NCI-H69 (cell line): ENCODE results near the gene TRAF3IP1.
"Not testable (repeated sequence)": the region's sequence is repeated elsewhere in the genome, so short reads cannot be mapped to it uniquely, and the experiment has no call there.

Source experiments
- DNase-seq: peaks from one replicate; lab custom pipeline; 2025; lab: John Stamatoyannopoulos, UW

TRAF3IP1 gene

DNA sequence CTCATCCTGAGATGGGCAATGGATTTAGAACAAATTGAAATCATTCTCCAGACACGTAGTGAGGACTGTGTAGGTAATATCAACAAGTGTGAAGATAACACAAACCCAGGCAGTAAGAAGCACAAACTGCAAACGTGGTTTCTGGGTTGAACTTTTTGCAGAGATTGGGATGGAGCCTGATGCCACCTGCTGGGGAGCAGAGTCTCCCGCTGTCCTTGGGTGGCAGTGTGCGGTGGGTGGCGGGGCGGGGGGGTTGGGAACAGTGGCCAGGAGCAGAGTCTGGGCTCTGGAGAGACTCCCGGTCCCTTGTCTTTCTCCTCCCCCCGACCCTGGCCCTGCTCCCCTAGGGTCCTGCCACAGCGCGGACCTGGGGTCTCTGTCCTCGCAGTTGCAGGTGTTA is 19.5 kb downstream of the TRAF3IP1 start:
- DNase-seq, result no peak

DNA sequence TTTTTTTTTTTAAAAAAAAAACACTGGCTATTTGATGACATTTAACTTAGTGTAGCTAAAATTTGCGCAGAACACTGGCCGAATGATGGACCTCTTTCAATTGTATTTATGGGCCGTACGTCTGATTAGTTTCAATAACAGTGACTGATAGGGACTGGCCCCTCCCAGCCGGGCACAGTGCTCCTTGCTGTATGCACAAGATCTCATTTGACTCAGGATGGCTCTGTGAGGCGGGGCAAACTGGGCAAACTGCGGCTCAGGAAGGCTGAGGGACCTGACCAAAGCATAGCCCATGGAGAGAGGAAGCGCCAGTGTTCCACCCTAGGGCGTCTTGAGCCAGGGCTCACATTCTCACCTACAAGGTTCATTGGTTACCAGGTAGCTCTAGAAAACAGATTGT is 21.2 kb downstream of the TRAF3IP1 start:
- DNase-seq, result no peak

DNA sequence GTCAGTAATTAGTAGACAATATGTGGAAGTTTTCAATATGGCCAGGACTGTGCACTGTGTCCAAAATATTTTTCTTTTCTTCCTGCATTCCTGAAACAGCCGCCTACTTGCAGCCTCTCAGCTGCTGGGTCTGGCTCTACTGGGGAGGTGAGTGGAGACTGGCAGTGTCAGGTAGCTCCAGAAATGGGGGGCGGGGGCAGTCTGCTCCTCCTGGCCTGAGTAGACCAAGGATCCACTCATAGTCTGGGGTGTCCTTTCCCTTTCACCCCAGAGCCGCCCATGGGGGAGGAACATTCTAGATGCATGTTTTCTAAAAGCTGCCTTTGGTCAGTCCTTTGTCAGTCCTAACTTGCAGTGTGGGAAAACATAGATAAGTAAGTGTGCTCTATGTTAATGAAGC is 23.7 kb downstream of the TRAF3IP1 start:
- DNase-seq, result no peak

DNA sequence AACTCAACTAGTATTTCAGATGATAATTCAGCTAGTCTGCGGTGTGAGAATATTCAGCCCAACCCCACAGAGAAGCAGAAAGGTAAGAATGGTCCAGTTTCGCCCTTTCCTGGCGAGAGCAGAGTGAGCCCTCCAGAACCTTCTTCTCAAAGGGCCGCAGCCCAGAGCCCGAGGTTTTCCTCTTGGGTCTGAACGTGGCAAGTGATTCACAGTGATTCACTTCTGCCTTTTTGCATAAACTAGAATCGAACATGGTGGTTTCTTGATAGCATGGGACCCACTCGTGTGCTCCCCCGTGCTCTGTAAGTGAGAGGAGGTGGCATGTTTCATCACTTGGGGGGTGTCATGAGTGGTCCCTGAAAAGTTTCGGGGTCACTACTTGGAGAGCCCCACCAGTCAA is 24.2 kb downstream of the TRAF3IP1 start:
- DNase-seq, result no peak

DNA sequence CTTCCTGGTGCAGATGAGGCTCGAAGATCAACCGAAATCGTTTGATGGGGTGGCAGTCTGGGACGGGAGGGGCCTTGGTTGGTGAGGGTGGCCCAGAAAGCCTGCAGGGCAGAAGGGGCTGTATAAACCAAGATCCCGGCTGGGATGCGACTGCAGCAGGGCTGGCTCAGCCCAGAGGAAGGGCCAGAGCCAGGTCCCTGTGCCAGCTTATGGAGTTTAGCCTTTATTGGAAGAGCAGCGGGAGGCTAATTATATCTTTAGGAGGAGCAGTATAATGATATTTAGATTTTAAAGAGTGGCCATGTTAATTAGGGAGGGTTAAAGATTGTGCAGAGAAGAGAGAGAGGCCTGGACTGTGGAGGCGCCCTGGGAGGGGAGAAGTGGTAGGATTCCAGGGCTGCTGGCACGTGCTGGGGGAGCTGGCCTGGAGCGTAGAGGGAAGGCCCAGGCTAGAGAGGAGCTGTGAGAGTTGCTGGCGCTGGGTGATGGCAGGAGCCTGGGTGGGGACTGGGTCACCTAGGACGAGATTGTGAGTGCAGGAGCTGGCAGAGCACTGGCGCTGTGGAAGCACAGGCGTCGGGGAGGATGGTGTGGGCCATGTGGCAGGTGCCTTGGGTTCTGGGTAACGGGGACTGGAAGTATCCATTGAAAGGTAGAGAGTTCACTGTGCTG is 25.1 kb downstream of the TRAF3IP1 start:
- DNase-seq, result peak; percentile 93

DNA sequence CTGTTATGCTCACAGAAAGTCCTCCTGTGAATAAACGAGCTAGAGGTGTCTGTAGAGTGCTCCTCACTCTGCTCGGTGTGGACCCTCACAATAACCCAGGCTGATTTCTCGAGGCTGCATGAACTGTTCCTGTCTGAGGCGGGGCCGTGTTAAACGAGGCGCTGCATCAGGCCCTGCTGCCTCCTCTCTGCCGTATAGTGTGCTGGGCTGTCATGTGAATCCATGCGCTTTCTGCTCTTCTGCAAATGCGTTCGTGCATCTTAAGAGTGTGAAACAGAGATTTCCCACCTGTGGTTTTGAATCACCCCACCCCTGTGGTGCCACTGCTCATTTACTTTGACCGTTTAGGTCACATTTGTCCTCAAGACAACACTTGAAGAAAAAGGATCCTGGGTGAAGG is 26.2 kb downstream of the TRAF3IP1 start:
- DNase-seq, result no peak

DNA sequence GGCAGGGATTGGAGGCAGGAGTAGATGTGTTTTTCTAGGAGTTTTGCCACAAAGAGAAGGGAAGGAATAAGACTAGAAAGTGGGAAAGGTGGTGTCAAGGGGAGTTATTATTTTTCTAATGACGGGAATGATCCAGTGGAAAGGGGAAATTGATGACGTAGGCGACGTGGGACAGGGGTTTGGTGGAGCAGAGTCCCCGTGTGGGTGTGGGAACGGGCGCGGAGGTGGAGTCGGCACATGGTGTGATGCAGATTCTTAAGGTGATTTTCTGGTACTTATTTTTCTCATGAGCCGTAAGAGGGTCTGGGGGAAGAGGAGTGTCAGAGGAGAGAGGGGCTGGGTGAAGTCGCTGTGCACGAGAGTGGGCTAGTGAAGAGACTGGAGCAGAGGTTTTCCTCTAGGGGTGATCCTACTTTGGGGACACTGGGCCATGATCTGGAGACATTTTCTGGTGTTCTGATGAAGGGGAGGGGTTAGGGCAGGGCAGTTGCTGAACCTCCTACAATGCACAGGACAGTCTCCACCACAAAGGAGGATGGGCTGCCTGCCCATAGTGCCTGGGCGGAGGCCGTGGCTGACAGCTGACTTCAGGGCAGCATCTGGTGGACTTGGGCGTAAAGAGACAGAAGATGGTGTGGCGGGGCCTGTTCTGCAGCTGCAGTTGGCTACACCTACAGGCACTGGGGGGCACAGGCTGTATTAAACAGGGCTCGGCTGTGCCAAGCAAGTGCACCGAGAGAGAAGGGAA is 30.0 kb downstream of the TRAF3IP1 start:
- DNase-seq, result no peak

DNA sequence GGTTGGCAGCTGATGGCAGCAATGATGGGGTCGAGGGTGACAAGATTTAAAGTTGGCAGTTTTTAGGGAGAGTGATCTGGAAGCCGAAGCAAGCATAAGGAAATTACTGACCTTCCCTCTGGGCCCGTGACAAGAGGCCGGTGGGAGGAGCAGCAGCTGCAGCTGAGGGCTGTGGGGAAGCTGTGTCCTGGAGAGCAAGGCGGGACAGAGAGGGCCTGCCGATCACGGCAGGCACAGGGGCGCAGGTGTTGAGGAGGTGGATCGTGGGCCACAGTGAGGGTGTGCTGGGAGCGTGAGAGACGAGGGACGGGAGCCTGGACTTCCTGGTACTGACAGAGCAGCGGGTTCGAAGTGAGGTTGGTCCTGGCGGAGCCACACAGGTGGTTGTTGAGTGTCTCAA is 31.0 kb downstream of the TRAF3IP1 start:
- no peak for DNase-seq

DNA sequence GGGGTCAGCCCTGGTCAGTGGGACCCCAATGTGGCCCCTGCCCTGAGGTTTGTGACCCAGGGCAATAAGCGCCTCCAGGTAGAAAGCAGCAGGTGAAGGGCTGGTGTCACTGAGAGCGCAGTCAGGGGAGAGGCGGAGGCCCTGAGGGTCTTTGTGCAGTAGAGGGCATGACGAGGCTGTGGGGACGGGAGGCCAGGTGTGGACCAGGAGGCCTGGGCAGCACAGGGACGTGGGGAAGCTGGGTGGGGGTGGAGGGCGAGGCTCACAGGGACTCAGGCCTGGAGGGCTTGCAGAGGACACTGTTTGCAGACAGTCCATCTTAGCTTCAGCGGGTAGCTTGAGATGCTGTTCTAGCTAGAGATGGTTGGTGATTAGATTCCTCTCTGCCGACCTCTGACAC is 32.0 kb downstream of the TRAF3IP1 start:
- no peak for DNase-seq

DNA sequence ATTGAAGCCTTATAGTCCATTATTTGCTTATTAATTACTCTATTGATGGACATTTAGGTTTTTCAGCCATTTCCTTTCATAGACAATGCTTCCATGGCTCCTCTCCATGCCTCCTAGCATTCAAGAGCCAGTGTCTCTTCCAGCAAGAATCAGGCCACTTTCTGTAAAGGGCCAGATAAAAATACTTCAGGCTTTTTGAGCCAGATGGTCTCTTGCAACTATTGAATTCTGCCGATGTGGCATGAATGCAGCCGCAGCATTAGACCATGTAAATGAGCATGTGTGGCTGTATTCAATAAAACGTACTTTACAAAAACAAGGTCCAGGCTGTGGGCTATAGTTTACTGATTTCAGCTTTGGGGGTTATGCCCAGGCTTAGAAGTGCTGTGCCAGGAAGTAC is 38.5 kb downstream of the TRAF3IP1 start:
- no peak for DNase-seq

DNA sequence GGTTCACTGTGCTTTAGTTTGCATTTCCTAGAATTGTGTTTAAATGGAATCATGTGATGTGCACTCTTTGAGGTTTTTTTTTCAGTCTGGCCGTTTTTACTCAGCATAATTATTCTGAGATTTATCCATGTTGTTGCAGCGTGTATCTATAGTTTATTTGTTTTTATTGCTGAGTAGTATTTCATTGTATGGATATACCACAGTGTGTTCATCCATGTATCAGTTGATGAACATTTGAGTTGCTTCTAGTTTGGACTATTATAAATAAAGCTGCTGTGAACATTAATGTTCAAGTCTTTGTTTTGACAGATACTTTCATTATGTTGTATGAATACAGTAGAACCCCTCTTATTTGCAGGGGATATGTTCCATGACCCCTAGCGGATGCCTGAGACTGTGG is 39.1 kb downstream of the TRAF3IP1 start:
- DNase-seq, result no peak

DNA sequence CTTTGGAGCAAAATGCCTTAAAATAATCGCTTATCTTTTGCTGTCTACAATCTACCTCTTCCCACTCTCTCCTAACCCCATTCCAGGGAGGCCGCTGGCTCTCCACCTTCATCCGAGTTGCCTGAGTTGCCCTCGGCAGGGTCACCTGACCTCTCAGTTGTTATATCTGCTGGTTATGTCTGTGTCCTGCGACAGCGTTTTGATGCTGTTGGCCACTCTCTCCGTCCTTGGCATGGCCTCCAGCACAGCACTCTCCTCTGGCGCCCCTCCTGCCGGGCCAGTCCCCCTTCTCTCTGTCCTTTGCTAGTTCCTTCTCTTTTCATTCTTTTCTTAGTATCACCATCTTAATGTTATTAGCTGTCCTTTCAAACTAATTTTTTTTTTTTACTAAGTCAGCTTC is 41.6 kb downstream of the TRAF3IP1 start:
- no peak for DNase-seq

DNA sequence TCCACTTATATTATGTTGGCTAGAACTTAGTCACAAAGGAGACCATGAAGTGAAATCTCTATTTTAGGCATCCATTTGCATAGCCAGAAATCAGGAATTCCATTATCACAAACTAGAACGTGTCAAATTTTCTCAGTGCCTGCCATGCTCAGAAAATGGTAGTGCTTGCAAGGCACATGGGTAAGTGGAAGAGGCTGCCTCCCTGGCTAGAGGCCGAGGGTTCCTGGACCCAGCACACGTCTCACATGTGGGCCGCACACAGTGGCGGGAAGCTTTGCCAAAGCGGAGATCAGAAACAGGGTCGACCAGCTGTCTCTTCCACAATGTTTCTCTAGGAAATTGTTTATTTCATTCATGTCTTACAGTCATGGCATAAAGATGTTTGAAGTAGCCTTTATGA is 42.3 kb downstream of the TRAF3IP1 start:
- DNase-seq, result no peak

DNA sequence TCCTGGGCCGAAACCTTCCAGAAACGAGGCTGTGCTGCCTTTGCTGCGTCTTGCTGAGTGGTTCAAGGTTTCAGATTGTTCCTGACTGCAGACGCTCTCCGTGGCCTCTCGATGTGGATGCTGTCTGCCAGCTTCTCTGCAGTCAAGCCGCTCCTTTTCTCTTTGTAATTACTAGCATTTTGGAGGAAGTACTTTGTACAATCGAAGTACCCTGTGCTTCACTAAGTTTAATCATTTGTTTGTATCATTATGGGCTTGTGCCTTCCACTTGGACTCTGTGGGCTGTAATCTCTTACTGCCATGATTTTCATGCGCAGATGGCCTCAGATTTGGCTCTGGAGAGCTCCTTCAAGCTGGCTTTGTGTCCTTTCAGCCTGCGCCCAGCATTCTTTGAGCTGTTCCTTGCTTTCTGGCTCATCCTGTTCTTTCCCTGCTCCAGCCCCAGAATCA is 49.3 kb downstream of the TRAF3IP1 start:
- no peak for DNase-seq

DNA sequence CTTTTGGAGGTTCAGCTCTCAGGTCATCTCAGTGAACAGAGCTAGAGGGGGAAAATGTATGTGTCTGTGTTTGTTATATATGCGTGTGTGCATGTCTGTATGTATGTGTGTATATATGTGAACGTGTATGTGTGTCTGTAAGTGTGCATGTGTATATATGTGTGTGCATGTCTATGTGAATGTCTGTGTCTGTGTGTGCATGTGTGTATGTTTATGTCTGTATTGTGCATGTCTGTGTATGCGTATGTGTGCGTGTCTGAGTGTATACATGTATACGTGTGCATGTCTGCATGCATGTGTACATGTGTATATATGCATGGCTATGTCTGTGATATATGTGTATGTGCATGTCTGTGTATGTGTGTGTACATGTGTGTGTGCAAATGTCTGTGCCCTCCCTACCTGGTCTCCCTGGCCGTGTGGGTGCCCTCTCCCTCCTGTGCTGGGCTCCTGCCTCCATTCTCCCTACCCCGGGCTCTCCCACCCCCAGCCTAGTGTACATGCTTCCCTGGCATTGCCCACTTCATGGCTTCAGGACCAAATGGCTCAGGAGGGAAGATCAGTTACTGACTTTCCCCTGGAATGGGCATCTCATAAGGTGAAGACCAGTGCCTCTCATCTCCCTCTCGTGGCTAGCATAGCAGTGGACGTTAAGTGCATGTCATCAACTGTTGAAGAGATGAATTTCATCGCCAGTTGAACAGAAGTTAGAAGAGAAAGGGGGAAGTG is 49.9 kb downstream of the TRAF3IP1 start:
- DNase-seq, result no peak

DNA sequence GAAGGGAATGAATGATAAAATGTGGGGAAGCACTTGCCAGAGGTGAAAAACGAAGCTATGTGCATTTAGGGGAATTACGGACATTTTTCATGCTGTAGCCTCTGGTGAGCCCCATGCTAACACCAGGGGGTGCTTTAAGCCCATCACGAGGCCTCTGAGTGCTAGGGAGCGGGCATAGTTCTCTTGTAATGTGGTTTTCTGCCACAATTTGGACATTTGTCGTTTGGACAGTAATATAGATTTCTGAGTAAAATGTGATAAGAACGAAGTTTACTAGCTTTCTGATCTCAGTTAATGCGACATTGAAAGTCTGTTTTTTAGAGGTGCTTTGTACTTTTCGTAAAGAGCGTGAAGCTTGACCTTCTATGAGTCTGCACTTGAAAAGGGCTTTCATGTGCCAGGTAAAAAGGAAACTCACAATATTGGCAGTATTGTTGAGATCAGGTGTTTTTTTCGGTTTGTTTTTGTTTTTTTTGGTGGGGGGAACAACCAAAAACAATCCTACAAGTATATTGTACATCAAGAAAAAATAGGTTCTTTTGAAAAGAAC is 50.6 kb downstream of the TRAF3IP1 start:
- peak; percentile 45 for DNase-seq

DNA sequence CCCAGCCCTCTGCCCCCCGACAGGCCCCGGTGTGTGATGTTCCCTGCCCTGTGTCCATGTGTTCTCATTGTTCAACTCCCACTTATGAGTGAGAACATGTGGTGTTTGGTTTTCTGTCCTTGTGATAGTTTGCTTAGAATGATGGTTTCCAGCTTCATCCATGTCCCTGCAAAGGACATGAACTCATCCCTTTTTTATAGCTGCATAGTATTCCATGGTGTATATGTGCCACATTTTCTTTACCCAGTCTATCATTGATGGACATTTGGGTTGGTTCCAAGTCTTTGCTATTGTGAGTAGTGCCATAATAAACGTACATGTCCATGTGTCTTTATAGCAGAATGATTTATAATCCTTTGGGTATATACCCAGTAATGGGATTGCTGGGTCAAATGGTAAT is 52.0 kb downstream of the TRAF3IP1 start:
- DNase-seq, result not testable (repeated sequence)

DNA sequence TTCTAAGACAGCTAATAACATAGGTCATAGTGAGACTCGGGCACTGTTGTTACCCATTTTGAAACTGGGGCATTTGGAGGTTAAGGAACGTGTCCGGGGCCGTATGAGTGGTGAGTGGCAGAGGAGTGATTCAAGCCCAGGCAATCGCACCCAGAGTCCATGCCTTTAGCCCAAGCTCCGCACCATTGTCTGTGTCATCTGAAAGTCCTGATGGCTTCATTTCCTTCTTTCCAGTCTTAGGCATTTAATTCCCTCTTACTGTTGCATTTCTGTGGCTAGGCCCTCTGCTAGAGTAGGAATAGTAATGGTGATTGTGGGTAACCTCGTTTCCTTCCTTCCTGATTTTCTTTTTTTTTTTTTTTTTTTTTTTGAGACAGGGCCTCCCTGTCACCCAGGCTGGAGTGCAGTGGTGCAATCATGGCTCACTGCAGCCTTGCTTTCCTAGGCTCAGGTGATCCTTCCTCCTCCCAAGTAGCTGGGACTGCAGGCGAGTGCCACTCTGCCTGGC is 56.6 kb downstream of the TRAF3IP1 start:
- DNase-seq, result no peak

DNA sequence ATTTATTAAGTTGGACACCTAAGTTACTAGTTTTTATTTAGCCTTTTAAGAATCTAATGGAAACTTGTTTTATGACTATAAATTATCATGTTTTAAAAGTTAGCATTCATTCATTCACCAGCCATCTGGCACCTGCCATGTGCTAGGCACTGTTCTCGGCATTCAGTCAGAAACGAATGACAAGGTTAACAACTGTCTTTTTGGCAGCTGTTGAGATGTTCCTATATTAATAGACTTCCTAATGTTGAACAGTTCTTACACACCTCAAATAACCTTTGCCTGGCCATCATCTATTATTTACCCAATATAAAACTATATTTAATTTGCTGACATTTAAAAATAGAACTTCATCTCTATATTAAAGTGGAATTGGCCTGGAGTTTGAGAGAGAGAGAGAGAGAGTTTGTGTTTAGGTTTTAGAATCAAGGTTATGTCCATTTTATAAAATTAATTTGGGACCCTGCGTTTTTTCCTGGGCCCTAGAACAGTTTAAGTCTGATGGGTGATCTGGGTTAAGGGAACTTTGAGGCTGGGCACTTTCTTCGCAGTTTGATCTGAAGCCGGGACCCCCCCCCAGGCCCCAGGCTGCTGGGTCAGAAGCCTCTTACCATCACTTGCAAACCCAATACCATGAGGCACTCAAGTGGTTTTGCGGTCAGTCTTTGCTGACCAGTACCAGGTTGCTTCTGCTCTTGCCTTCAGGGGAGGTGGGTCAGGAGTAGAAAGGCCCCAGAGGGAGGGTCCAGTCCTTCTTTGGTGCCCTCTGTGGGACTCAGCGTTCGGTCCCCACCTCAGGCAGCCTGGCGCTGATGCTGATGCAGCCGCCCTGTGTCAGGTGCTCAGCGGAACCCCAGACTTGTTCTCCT is 58.1 kb downstream of the TRAF3IP1 start:
- peak; percentile 53 for DNase-seq

DNA sequence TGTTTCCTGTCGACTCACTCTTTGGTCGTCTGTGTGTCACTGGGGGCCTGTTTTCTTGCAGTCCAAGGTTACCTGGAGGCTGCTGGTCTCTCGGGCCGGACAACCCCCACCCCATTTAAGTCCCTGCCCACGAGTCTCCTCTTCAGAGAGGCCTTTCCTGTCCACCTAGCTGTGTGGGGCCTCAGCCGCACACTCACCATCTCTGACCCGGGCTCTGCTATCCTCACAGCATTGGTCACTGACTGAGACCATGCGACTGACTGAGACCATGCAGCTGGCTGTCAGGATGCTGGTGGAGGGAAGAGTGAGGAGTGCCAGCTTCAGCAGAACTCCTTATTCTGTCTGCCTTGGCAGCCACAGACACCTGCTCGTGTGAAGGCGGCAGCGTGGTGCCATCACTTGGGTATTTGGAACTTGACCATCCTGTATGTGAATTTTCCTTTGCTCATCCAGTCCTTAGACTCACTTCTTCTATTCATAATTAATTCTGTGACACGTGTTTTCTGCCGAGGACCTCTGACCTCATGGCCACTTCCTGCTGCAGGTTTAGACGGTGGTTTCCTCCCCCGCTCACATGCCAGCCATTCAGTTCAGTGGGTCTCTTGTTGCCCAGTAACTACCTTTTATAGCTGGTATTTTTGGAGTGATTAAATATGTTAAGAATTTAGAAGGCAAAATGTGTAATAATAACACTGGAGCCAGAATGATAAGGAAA is 58.9 kb downstream of the TRAF3IP1 start:
- peak; percentile 41 for DNase-seq

DNA sequence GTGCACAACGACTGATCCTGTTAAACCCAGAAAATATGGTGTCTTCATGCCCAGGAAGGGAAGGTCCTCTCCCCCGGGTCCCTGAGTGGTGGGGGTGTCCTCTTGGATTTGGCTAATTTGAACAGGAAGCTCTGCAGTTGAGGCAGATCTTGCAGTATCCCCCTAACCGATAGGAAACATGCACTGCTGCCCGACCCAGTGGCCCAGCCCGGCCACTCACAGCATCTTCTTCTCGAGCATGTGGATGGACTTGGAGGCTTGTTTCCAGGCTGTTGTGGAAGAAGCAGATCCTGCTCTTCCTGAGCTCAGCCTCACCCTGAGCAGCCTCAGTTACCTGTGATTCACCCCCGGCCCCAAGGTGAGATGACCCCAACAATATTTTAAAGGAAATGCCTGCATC is 60.0 kb downstream of the TRAF3IP1 start:
- no peak for DNase-seq
